ENCODE data around the gene TULP4.

DNA sequence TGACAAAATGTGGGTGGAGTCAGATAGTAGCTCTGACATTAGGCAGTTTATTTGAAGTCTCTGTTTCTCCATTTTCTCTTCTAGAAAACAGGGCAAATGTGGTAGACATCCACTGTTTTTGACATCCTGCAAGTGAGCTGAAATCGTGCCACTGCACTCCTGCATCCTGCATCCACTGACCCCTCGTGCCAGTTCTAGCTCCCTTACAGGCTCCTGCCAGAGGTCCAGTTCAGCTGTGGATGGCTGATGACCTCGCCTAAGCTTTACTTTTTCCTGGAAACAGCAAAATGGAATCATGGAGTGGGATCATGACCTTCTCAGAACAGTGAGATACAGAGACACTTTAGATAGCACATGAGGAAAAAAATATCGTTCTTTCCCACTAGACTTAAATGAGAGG, 58.5 kb downstream of the TULP4 start:
- TF ChIP-seq YY1 (IDR thresholded peaks at IDR 0.05; ENCODE audit: low read depth) (no peak), CEBPB (IDR thresholded peaks at IDR 0.05) (no peak), EP300 (IDR thresholded peaks at IDR 0.05; ENCODE audit: borderline replicate concordance) (no peak), EGR1 (IDR thresholded peaks at IDR 0.05) (no peak), TCF12 (IDR thresholded peaks at IDR 0.05; ENCODE audit: low read depth) (no peak), FOXM1 (IDR thresholded peaks at IDR 0.05; ENCODE audit: borderline replicate concordance, low read depth) (no peak), REST (IDR thresholded peaks at IDR 0.05; ENCODE audit: low read depth) (no peak), RAD21 (IDR thresholded peaks at IDR 0.05; ENCODE audit: low read depth) (no peak), TAF1 (IDR thresholded peaks at IDR 0.05; ENCODE audit: low read depth) (no peak), ZBTB7A (IDR thresholded peaks at IDR 0.05; ENCODE audit: low read depth) (no peak), CREB1 (IDR thresholded peaks at IDR 0.05; ENCODE audit: low read depth) (no peak), TEAD4 (IDR thresholded peaks at IDR 0.05) (no peak)
- TF ChIP-seq, protein P1, sequence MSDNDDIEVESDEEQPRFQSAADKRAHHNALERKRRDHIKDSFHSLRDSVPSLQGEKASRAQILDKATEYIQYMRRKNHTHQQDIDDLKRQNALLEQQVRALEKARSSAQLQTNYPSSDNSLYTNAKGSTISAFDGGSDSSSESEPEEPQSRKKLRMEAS (IDR thresholded peaks at IDR 0.05): no peak
- TF ChIP-seq, protein P2, sequence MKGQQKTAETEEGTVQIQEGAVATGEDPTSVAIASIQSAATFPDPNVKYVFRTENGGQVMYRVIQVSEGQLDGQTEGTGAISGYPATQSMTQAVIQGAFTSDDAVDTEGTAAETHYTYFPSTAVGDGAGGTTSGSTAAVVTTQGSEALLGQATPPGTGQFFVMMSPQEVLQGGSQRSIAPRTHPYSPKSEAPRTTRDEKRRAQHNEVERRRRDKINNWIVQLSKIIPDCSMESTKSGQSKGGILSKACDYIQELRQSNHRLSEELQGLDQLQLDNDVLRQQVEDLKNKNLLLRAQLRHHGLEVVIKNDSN (IDR thresholded peaks at IDR 0.05): no peak
